HepG2 (cell line): ENCODE measurements around the gene HS3ST3B1. TPM values are rescaled to one million over a fixed set of nuclear protein-coding genes. Genes with fewer than 3 reads are reported as not detected.

Source experiments
- ELF4 ChIP-seq: sonication (generic); formaldehyde crosslinking; IDR thresholded peaks from 2 replicates; pipeline ENCODE4 v1.5.0; 2020; ENCODE audit warnings: missing genetic modification reagents, mild to moderate bottlenecking, moderate library complexity, borderline replicate concordance
- ERF ChIP-seq: IDR thresholded peaks from 2 replicates; pipeline ENCODE4 v1.6.1; 2018; ENCODE audit warnings: missing biosample characterization, missing genetic modification reagents
- MTA1 ChIP-seq: sonication (generic); formaldehyde crosslinking; IDR thresholded peaks from 2 replicates; pipeline ENCODE4 v1.4.0; 2020; ENCODE audit warnings: missing genetic modification reagents, mild to moderate bottlenecking, borderline replicate concordance
- PCBP1 ChIP-seq: fragments of 200-400 bp; formaldehyde crosslinking; IDR thresholded peaks from 2 replicates; pipeline ENCODE4 v1.6.1; 2017; ENCODE audit warnings: mild to moderate bottlenecking, low read depth, low read length, borderline replicate concordance
- SMARCC2 ChIP-seq: fragments of 450-650 bp; IDR thresholded peaks from 2 replicates; pipeline ENCODE4 v1.6.1; 2017; ENCODE audit warnings: antibody characterized with exemption, mild to moderate bottlenecking
- TCF12 ChIP-seq, 2 experiments: fragments of 450-650 bp in 1 of 2; sonication (generic) in 1 of 2; formaldehyde crosslinking in 1 of 2; IDR thresholded peaks; 2 replicates each; pipeline versions ENCODE4 v1.6.1 to v1.8.0; 2017 to 2022; ENCODE audit warnings: antibody characterized with exemption in 1 of 2, mild to moderate bottlenecking in 1 of 2, missing genetic modification reagents in 1 of 2, moderate library complexity in 1 of 2
- YY1 ChIP-seq: IDR thresholded peaks from 2 replicates; pipeline ENCODE4 v1.6.1; 2011; ENCODE audit warnings: low read length, low read depth, moderate library complexity, mild to moderate bottlenecking; ENCODE audit not compliant: insufficient read depth, insufficient replicate concordance
- ZFP36 ChIP-seq: fragments of 150-350 bp; IDR thresholded peaks from 2 replicates; pipeline ENCODE4 v1.6.1; 2018; ENCODE audit warnings: borderline replicate concordance, low read length, low read depth; ENCODE audit not compliant: partially characterized antibody
- ZMYM3 ChIP-seq: sonication (generic); formaldehyde crosslinking; IDR thresholded peaks from 2 replicates; pipeline ENCODE4 v1.5.1; 2020; ENCODE audit warnings: mild to moderate bottlenecking, missing genetic modification reagents
- ZMYM4 ChIP-seq: sonication (generic); formaldehyde crosslinking; IDR thresholded peaks from 2 replicates; pipeline ENCODE4 v1.8.1; 2023; ENCODE audit warnings: mild to moderate bottlenecking, missing genetic modification reagents
- ZNF292 ChIP-seq: sonication (generic); formaldehyde crosslinking; IDR thresholded peaks from 2 replicates; pipeline ENCODE4 v1.8.1; 2022; ENCODE audit warnings: mild to moderate bottlenecking, low read depth, missing genetic modification reagents, borderline replicate concordance
- ZNF354B ChIP-seq: sonication (generic); formaldehyde crosslinking; IDR thresholded peaks from 2 replicates; pipeline ENCODE4 v1.8.0; 2022; ENCODE audit warnings: mild to moderate bottlenecking, missing genetic modification reagents
- ZNF468 ChIP-seq: sonication (generic); formaldehyde crosslinking; IDR thresholded peaks from 2 replicates; pipeline ENCODE4 v1.8.0; 2022; ENCODE audit warnings: mild to moderate bottlenecking, moderate library complexity, missing genetic modification reagents
- ZNF589 ChIP-seq: sonication (generic); formaldehyde crosslinking; conservative IDR thresholded peaks from 2 replicates; pipeline ENCODE4 v1.8.0; 2022; ENCODE audit warnings: mild to moderate bottlenecking, moderate library complexity, missing genetic modification reagents
- ZNF883 ChIP-seq: sonication (generic); formaldehyde crosslinking; IDR thresholded peaks from 2 replicates; pipeline ENCODE4 v1.5.1; 2020; ENCODE audit warnings: mild to moderate bottlenecking, missing genetic modification reagents; ENCODE audit errors: not compliant biosample characterization
- ZSCAN25 ChIP-seq: sonication (generic); formaldehyde crosslinking; IDR thresholded peaks from 2 replicates; pipeline ENCODE4 v1.8.0; 2022; ENCODE audit warnings: mild to moderate bottlenecking, missing genetic modification reagents
- polyA plus RNA-seq, 8 experiments: library from polyadenylated mRNA; depleted of rRNA in 3 of 8; stranded (reverse) in 7 of 8; unstranded in 1 of 8; fragments of >200 nt; fragmentation: Illumina TruSeq in 4 of 8; extraction: Trizol in 4 of 8; gene quantifications; 2 replicates each; pipeline versions ENCODE4 v1.2.1 to v1.2.3, GENCODE V29; 2011 to 2016; ENCODE audit warnings: low read depth in 4 of 8, missing spikeins in 1 of 8, mixed read lengths in 1 of 8; ENCODE audit not compliant: insufficient read depth in 1 of 8
- total RNA-seq, 5 experiments: library from RNA; depleted of rRNA; stranded (reverse); fragments of >200 nt; fragmentation: Illumina TruSeq; extraction: Trizol; gene quantifications; 2 replicates each; pipeline ENCODE4 v1.2.3, GENCODE V29; 2016; ENCODE audit warnings: low read depth in 1 of 5
- TF ChIP-seq, protein P1 (sequence below): sonication (generic); formaldehyde crosslinking; IDR thresholded peaks from 2 replicates; pipeline ENCODE4 v1.8.0; 2022; ENCODE audit warnings: missing genetic modification reagents, mild to moderate bottlenecking, moderate library complexity, borderline replicate concordance
- TF ChIP-seq, protein P2 (sequence below): sonication (generic); formaldehyde crosslinking; IDR thresholded peaks from 2 replicates; pipeline ENCODE4 v1.4.0; 2020; ENCODE audit warnings: mild to moderate bottlenecking, missing genetic modification reagents

The HS3ST3B1 gene
- total and polyA plus RNA-seq, 2 of the 13 experiments (the other 11 are each of a cell fraction or from before 2014, with no cell fraction given), result 15.7 to 39.5 TPM

- TF ChIP-seq, protein P1, sequence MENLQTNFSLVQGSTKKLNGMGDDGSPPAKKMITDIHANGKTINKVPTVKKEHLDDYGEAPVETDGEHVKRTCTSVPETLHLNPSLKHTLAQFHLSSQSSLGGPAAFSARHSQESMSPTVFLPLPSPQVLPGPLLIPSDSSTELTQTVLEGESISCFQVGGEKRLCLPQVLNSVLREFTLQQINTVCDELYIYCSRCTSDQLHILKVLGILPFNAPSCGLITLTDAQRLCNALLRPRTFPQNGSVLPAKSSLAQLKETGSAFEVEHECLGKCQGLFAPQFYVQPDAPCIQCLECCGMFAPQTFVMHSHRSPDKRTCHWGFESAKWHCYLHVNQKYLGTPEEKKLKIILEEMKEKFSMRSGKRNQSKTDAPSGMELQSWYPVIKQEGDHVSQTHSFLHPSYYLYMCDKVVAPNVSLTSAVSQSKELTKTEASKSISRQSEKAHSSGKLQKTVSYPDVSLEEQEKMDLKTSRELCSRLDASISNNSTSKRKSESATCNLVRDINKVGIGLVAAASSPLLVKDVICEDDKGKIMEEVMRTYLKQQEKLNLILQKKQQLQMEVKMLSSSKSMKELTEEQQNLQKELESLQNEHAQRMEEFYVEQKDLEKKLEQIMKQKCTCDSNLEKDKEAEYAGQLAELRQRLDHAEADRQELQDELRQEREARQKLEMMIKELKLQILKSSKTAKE (CRISPR knock-in tag), result peak; percentile 17; the same call in 1 of the 2 replicates
- TF ChIP-seq ZSCAN25 (CRISPR knock-in tag) (no peak), ZMYM3 (CRISPR knock-in tag) (no peak), ZNF468 (CRISPR knock-in tag) (no peak), ZMYM4 (peak; percentile 80; the same call in 1 of the 2 replicates), ERF (CRISPR knock-in tag) (peak; percentile 36; the same call in 1 of the 2 replicates), ZNF292 (CRISPR knock-in tag) (peak; percentile 59; the same call in 1 of the 2 replicates), TCF12 (IDR thresholded peaks at IDR 0.05) (no peak), TCF12 (CRISPR knock-in tag; IDR thresholded peaks at IDR 0.05) (0 out of 2 replicates have a peak, but pooled peaks have one; percentile 47), ZNF589 (CRISPR knock-in tag) (peak; percentile 74; the same call in 1 of the 2 replicates), YY1 (peak; percentile 66), ZNF883 (CRISPR knock-in tag) (peak; percentile 67), ZNF354B (no peak), SMARCC2 (no peak), ELF4 (CRISPR knock-in tag) (no peak), PCBP1 (no peak), ZFP36 (no peak), MTA1 (CRISPR knock-in tag) (peak; percentile 77; the same call in 1 of the 2 replicates)
- TF ChIP-seq, protein P2, sequence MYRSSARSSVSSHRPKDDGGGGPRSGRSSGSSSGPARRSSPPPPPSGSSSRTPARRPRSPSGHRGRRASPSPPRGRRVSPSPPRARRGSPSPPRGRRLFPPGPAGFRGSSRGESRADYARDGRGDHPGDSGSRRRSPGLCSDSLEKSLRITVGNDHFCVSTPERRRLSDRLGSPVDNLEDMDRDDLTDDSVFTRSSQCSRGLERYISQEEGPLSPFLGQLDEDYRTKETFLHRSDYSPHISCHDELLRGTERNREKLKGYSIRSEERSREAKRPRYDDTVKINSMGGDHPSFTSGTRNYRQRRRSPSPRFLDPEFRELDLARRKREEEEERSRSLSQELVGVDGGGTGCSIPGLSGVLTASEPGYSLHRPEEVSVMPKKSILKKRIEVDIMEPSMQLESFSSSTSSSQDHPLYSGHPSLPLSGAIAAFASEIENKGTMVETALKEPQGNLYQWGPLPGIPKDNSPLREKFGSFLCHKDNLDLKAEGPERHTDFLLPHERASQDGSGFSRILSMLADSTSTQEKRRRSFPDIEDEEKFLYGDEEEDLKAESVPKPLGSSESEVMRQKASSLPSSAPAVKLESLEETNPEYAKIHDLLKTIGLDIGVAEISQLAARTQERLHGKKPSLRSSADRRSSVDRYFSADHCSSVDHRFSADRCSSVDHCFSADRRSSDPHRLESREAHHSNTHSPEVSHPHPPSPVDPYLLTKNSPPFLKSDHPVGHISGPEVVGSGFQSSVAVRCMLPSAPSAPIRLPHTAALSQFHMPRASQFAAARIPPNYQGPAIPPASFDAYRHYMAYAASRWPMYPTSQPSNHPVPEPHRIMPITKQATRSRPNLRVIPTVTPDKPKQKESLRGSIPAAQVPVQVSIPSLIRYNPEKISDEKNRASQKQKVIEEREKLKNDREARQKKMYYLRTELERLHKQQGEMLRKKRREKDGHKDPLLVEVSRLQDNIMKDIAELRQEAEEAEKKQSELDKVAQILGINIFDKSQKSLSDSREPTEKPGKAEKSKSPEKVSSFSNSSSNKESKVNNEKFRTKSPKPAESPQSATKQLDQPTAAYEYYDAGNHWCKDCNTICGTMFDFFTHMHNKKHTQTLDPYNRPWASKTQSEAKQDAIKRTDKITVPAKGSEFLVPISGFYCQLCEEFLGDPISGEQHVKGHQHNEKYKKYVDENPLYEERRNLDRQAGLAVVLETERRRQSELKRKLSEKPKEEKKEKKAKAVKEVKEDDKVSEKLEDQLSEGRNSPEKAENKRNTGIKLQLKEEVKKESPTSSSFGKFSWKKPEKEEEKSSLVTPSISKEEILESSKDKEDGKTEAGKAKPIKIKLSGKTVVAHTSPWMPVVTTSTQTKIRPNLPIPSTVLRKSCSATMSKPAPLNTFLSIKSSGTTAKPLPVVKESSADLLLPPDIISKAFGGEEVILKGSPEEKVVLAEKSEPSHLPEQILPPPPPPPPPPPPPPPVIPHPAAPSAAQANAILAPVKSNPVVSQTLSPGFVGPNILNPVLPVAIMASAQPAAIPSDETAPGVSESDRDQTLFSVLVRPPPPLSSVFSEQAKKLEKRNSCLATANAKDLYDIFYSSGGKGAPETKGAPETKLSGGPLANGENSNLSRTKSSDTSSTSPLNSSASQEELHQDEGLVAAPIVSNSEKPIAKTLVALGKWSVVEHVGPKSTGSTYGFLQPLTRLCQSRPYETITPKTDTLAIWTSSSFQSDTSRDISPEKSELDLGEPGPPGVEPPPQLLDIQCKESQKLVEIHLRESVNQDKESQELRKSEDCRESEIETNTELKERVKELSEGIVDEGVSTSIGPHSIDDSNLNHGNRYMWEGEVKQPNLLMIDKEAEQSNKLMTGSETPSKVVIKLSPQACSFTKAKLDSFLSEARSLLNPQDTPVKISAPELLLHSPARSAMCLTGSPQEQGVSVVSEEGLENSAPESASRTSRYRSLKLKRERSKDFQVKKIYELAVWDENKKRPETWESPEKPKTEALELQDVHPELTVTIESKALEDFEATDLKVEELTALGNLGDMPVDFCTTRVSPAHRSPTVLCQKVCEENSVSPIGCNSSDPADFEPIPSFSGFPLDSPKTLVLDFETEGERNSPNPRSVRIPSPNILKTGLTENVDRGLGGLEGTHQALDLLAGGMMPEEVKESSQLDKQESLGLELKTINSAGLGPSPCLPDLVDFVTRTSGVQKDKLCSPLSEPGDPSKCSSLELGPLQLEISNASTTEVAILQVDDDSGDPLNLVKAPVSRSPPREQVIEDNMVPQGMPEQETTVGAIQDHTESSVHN (CRISPR knock-in tag), result no peak
These were observed 3.6 kb upstream of the HS3ST3B1 start (continued) for GRCh38 chr17:14297161-14297851.
